ENCODE measurements around the gene PDCD1LG2. TPM values are rescaled to one million over a fixed set of nuclear protein-coding genes. Genes with fewer than 3 reads are reported as not detected.
"Not testable (repeated sequence)": the region's sequence is repeated elsewhere in the genome, so short reads cannot be mapped to it uniquely, and the experiment has no call there.

PDCD1LG2 gene
- total RNA-seq, 2 donors from 2014 or later, result 4.2 to 5.4 TPM

GRCh38 chr9:5492965-5493678 lies 17.2 kb upstream of the PDCD1LG2 start:
- DNase-seq (ENCODE audit: low spot score), result no peak
- intact Hi-C loops (cut with DNase I), result loop anchor here in 1 of 2 donors (10.0 kb wide), 1 partner anchor 178 kb away; no protein-coding TSS in a partner anchor

GRCh38 chr9:5493679-5494511 lies 16.4 kb upstream of the PDCD1LG2 start:
- no peak for DNase-seq (ENCODE audit: low spot score)
- intact Hi-C loops (cut with DNase I), result loop anchor here in 1 of 2 donors (10.0 kb wide), 1 partner anchor 179 kb away; no protein-coding TSS in a partner anchor

- DNase-seq (ENCODE audit: low spot score), result not testable (repeated sequence)
- intact Hi-C loops (cut with DNase I), result loop anchor here in 1 of 2 donors (10.0 kb wide), 1 partner anchor 180 kb away; no protein-coding TSS in a partner anchor
These were observed 15.6 kb upstream of the PDCD1LG2 start for GRCh38 chr9:5494765-5495164.

GRCh38 chr9:5499157-5499556 lies 11.2 kb upstream of the PDCD1LG2 start:
- DNase-seq (ENCODE audit: low spot score), result no peak
- intact Hi-C loops (cut with DNase I), result loop anchor here in 1 of 2 donors (10.0 kb wide), 1 partner anchor 184 kb away; no protein-coding TSS in a partner anchor

- intact Hi-C loops (cut with DNase I), result loop anchor here in 1 of 2 donors (10.0 kb wide), 1 partner anchor 185 kb away; no protein-coding TSS in a partner anchor
- DNase-seq (ENCODE audit: low spot score), result no peak
These were observed 10.4 kb upstream of the PDCD1LG2 start for GRCh38 chr9:5499889-5500398.

- intact Hi-C loops (cut with DNase I), result no loop called here
- no peak for DNase-seq (ENCODE audit: low spot score)
These were observed 9.7 kb upstream of the PDCD1LG2 start for GRCh38 chr9:5500441-5501235.

GRCh38 chr9:5502553-5502952 lies 7.8 kb upstream of the PDCD1LG2 start:
- intact Hi-C loops (cut with DNase I), result loop anchor here in 1 of 2 donors (2.0 kb wide), 1 partner anchor 44 kb away; no protein-coding TSS in a partner anchor
- no peak for DNase-seq (ENCODE audit: low spot score)

GRCh38 chr9:5509573-5509972 lies 758 bp upstream of the PDCD1LG2 start:
- intact Hi-C loops (cut with DNase I), result no loop called here

GRCh38 chr9:5510989-5511388 lies 658 bp downstream of the PDCD1LG2 start:
- intact Hi-C loops (cut with DNase I), result loop anchor here in 1 of 2 donors (10.0 kb wide), 1 partner anchor 54 kb away; no protein-coding TSS in a partner anchor
- no peak for DNase-seq (ENCODE audit: low spot score)

More at GRCh38 chr9:5509573-5509972, 758 bp upstream of the PDCD1LG2 start:
- no peak for DNase-seq (ENCODE audit: low spot score)

GRCh38 chr9:5511476-5511875 lies 1.1 kb downstream of the PDCD1LG2 start:
- intact Hi-C loops (cut with DNase I), result loop anchor here in 1 of 2 donors (10.0 kb wide), 1 partner anchor 53 kb away; no protein-coding TSS in a partner anchor
- no peak for DNase-seq (ENCODE audit: low spot score)

GRCh38 chr9:5511935-5512580 lies 1.7 kb downstream of the PDCD1LG2 start:
- no peak for DNase-seq (ENCODE audit: low spot score)
- intact Hi-C loops (cut with DNase I), result loop anchor here in 1 of 2 donors (10.0 kb wide), 1 partner anchor 53 kb away; no protein-coding TSS in a partner anchor

- intact Hi-C loops (cut with DNase I), result loop anchor here in 1 of 2 donors (10.0 kb wide), 1 partner anchor 52 kb away; no protein-coding TSS in a partner anchor
- no peak for DNase-seq (ENCODE audit: low spot score)
These were observed 2.5 kb downstream of the PDCD1LG2 start for GRCh38 chr9:5512658-5513452.

GRCh38 chr9:5513966-5514616 lies 3.8 kb downstream of the PDCD1LG2 start:
- no peak for DNase-seq (ENCODE audit: low spot score)
- intact Hi-C loops (cut with DNase I), result loop anchor here in 1 of 2 donors (10.0 kb wide), 1 partner anchor 51 kb away; no protein-coding TSS in a partner anchor

GRCh38 chr9:5514617-5515260 lies 4.4 kb downstream of the PDCD1LG2 start:
- DNase-seq (ENCODE audit: low spot score), result no peak
- intact Hi-C loops (cut with DNase I), result loop anchor here in 1 of 2 donors (10.0 kb wide), 1 partner anchor 50 kb away; no protein-coding TSS in a partner anchor

GRCh38 chr9:5515261-5515650 lies 4.9 kb downstream of the PDCD1LG2 start:
- DNase-seq (ENCODE audit: low spot score), result no peak
- intact Hi-C loops (cut with DNase I), result loop anchor here in 1 of 2 donors (10.0 kb wide), 1 partner anchor 50 kb away; no protein-coding TSS in a partner anchor

All from posterior vena cava (tissue), 2 donors.